ENCODE measurements around the gene MAST2.

MAST2 gene

DNA sequence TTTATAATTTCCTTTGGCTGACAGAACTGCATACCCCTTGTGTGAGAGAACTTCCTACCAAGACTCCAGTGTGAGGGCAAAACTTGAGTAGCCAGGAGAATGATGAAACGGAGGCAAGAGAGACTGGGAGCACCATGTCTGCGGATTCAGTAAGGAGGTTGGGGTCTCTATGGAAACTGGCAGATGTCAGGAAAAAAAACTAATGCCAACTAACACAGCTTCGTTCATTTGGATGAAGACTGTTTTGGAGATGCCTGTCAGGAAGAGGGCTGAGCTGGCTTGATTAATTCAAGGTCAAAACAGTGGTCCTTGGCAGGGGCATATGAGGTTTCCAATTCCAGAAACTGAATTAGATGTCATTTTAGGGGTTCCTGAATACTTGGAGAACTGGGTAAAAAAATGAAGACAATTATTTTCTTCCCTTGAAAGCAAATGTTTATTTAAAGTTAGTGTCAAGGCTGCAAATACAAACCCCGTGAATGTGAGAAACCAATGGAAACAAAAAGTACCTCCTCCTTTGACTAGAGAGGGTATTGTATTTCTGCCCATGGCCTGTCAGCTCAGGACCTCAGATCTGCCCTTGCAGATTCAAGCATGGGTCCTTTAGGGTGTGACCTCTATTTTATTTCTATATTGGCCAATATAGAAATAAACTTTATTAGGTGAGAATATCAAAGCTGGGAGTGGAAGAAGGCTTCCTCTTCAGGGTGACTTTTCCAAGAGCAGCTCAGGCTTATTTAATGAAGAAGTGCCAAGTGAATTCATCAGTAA lies 110.5 kb downstream of the MAST2 start:
- TF ChIP-seq, protein P1, sequence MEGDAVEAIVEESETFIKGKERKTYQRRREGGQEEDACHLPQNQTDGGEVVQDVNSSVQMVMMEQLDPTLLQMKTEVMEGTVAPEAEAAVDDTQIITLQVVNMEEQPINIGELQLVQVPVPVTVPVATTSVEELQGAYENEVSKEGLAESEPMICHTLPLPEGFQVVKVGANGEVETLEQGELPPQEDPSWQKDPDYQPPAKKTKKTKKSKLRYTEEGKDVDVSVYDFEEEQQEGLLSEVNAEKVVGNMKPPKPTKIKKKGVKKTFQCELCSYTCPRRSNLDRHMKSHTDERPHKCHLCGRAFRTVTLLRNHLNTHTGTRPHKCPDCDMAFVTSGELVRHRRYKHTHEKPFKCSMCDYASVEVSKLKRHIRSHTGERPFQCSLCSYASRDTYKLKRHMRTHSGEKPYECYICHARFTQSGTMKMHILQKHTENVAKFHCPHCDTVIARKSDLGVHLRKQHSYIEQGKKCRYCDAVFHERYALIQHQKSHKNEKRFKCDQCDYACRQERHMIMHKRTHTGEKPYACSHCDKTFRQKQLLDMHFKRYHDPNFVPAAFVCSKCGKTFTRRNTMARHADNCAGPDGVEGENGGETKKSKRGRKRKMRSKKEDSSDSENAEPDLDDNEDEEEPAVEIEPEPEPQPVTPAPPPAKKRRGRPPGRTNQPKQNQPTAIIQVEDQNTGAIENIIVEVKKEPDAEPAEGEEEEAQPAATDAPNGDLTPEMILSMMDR (IDR thresholded peaks at IDR 0.05; ENCODE audit: extremely low read depth, insufficient read depth, missing control alignments) = no peak
- no peak for DNase-seq (ENCODE audit: low spot score)
- in situ Hi-C loops (cut with MboI; ENCODE audit: low pct_unique_long_range_greater_than_20kb, low sequenced_read_pairs, unreplicated experiment) = no loop called here

DNA sequence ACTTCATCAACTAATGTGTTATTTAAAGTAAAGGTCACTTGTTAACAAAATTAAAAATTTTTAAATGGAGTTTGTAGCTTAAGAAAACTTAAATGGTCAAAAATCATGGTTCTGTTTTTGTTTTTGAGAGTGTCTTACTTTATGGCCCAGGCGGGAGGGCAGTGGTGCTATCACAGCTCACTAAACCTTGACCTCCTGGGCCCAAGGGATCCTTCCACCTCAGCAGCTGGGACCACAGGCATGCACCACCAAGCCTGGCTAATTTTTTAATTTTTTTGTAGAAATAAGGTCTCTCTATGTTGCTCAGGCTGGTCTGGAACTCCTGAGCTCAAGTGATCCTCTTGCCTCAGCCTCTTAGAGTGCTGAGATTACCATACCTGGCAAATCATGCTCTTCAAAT lies 111.4 kb downstream of the MAST2 start:
- TF ChIP-seq, protein P1 (IDR thresholded peaks at IDR 0.05; ENCODE audit: extremely low read depth, insufficient read depth, missing control alignments) = no peak
- in situ Hi-C loops (cut with MboI; ENCODE audit: low pct_unique_long_range_greater_than_20kb, low sequenced_read_pairs, unreplicated experiment) = no loop called here
- DNase-seq (ENCODE audit: low spot score) = no peak

DNA sequence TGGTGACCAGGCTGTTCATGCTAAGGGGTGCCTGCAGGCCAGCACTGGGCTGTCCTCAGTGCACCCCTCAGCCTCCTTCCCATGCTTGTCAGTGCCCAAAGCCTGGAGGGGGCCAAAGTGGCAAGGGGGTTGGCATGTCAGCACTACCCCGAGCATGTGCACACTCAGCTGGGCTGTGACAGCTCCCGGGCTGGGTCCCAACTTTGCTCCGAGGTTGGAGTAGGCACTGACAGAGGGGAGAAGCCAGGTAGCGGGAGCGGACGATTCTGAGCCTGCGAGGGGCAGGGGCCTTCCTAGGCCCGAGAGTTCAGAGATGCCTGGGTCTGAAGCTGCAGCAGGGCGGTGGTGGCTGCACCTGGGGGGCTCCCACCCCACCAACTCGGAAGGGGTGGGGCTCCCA lies 119.0 kb downstream of the MAST2 start:
- in situ Hi-C loops (cut with MboI; ENCODE audit: low pct_unique_long_range_greater_than_20kb, low sequenced_read_pairs, unreplicated experiment) = no loop called here
- no peak for DNase-seq (ENCODE audit: low spot score)
- TF ChIP-seq, protein P1 (IDR thresholded peaks at IDR 0.05; ENCODE audit: extremely low read depth, insufficient read depth, missing control alignments) = no peak

DNA sequence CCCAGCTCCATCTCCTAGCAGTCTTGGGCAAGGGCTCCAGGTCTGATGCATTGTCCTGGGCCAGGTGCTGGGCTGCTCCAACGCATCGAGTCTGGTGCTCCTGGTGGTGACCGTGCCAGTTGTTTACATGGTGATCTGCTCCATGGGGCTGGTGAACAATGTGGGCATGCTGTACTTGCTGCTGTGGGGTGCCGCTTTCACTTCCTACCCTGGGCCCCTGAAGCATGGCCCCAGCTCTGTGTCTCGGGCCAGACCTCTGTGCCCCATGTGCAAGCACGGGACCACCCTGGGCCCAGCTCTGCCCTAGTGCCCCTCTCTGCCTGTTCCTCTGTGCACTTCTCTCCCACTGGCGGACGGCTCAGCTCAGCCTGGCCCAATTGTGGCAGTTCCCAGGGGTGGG lies 119.4 kb downstream of the MAST2 start:
- in situ Hi-C loops (cut with MboI; ENCODE audit: low pct_unique_long_range_greater_than_20kb, low sequenced_read_pairs, unreplicated experiment) = no loop called here
- no peak for DNase-seq (ENCODE audit: low spot score)
- TF ChIP-seq, protein P1 (IDR thresholded peaks at IDR 0.05; ENCODE audit: extremely low read depth, insufficient read depth, missing control alignments) = no peak

DNA sequence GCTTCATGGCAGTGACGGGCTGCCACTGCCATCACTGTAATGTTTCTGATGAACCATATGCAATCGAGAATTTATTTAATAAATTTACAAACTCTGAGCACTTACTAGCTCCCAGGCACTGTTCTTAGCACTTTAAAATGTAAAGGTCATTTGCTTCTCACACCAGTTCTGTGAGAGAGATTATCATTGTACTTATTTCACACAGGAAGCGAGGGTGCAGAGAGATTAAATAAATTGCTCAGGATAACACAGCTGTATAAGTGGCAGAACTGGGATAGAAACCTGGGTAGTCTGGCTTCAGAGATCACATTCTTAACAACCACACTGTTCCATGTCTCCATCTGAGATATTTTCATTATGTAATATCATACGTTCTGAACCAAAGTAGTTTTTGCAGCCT lies 119.9 kb downstream of the MAST2 start:
- in situ Hi-C loops (cut with MboI; ENCODE audit: low pct_unique_long_range_greater_than_20kb, low sequenced_read_pairs, unreplicated experiment) = no loop called here
- DNase-seq (ENCODE audit: low spot score) = no peak
- TF ChIP-seq, protein P1 (IDR thresholded peaks at IDR 0.05; ENCODE audit: extremely low read depth, insufficient read depth, missing control alignments) = no peak

DNA sequence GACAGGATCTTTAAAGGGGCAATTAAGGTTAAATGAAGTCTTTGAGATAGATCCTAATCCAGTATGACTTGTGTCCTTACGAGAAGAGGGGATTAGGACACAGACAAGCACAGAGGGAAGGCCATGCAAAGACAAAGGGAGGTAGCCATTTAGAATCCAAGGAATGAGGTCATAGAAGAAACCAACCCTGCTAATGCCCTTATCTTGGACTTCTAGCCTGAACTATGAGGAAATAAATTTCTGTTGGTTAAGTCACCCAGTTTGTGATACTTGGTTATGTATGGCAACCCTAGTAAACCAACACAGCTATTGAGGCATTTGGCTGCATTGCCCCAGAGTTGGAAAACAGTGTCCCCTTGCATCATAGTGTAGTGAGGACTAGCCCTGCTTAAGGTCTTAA lies 121.3 kb downstream of the MAST2 start:
- TF ChIP-seq, protein P1 (IDR thresholded peaks at IDR 0.05; ENCODE audit: extremely low read depth, insufficient read depth, missing control alignments) = no peak
- in situ Hi-C loops (cut with MboI; ENCODE audit: low pct_unique_long_range_greater_than_20kb, low sequenced_read_pairs, unreplicated experiment) = no loop called here
- no peak for DNase-seq (ENCODE audit: low spot score)
